Dendritic cell treated with granulocyte-macrophage colony-stimulating factor and Interleukin-4, amounts not matched to agents 40 ng/mL and 50 ng/mL, for 4 days (primary cell): Measurements from ENCODE around the gene SLC27A3.

ENCODE experiments used
- H3K27ac Mint-ChIP-seq: one replicate; pipeline ENCODE4 v1.8.0; 2022; ENCODE audit warnings: mild to moderate bottlenecking, mixed read lengths
- H3K27me3 Mint-ChIP-seq: one replicate; pipeline ENCODE4 v1.8.0; 2022; ENCODE audit warnings: mild to moderate bottlenecking, mixed read lengths
- H3K36me3 Mint-ChIP-seq: one replicate; pipeline ENCODE4 v1.8.0; 2022; ENCODE audit warnings: low read depth, mixed read lengths
- H3K4me1 Mint-ChIP-seq: one replicate; pipeline ENCODE4 v1.8.0; 2022; ENCODE audit warnings: low read depth, mixed read lengths
- H3K4me3 Mint-ChIP-seq: one replicate; pipeline ENCODE4 v1.8.0; 2022; ENCODE audit warnings: mild to moderate bottlenecking, moderate library complexity, mixed read lengths
- H3K9me3 Mint-ChIP-seq: one replicate; pipeline ENCODE4 v1.8.0; 2022; ENCODE audit warnings: mixed read lengths
- intact Hi-C: fragments of 100-400 bp; cut with micrococcal nuclease; formaldehyde crosslinking; loops from one replicate; pipeline ENCODE4 v1.15.0; 2022

The SLC27A3 gene

DNA sequence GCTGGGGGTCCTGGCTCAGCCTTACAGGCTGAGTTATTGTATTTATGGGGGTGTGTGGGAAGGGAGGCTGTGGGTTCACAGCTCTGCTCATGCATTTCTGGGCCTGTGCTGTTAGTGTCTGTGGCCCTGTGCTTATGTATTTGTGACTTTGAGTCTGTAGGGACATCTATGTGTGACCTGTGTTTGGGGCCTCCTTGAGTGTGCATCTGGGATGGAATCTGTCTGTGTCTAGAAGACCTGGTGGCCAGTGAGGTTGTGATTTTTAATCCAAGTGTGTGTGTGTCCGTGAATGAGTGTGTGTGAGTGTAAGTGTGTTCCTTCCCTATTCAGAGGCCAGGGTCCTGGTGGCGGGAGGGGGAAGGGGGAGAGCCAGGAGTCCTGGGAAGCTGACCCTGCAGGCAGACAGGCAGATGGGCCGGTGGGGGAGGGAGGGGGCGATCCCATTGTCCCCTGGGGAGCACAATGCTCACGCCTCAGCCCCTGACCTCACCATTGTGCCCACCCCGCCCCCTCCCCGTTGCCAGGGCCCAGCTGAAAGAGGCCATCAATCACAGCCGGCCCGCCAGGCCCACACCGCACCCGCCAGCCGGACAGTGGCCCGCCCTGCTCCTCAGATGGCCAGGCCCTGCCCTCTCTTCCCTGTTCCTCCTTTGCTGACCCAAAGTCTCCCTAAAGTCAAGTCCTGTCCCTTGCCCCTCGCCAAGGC, 19.6 kb downstream of the SLC27A3 start:
- intact Hi-C loops = loop anchor here (10.0 kb wide), 1 partner anchor 150 kb away; the partner anchor contains the start of gene DENND4B
- no peak overlapping the region for H3K4me3 Mint-ChIP-seq
- no peaks in the 10 kb centered on the region for H3K9me3 Mint-ChIP-seq
- peaks cover 7% of the 10 kb centered on the region for H3K36me3 Mint-ChIP-seq
- H3K4me1 Mint-ChIP-seq = peaks cover 63% of the 10 kb centered on the region
- no peaks in the 10 kb centered on the region for H3K27me3 Mint-ChIP-seq
- peak overlapping the region; percentile 76 for H3K27ac Mint-ChIP-seq

- Mint-ChIP-seq H3K36me3 (peaks cover 13% of the 10 kb centered on the region), H3K4me3 (no peak overlapping the region), H3K4me1 (peaks cover 57% of the 10 kb centered on the region), H3K9me3 (no peaks in the 10 kb centered on the region), H3K27ac (peak overlapping the region; percentile 76), H3K27me3 (no peaks in the 10 kb centered on the region)
- intact Hi-C loops = loop anchor here (10.0 kb wide), 1 partner anchor 149 kb away; the partner anchor contains the start of gene DENND4B
These were observed 20.2 kb downstream of the SLC27A3 start for GRCh38 chr1:153795330-153795837.

GRCh38 chr1:153795934-153796785, 21.0 kb downstream of the SLC27A3 start:
- H3K4me1 Mint-ChIP-seq = peaks cover 56% of the 10 kb centered on the region
- peak overlapping the region; percentile 25 for H3K27ac Mint-ChIP-seq
- H3K9me3 Mint-ChIP-seq = no peaks in the 10 kb centered on the region
- intact Hi-C loops = loop anchor here (2.0 to 10.0 kb wide), 2 partner anchors 149 to 191 kb away; partner anchors contain the start of genes DENND4B and RAB13
- no peak overlapping the region for H3K4me3 Mint-ChIP-seq
- H3K27me3 Mint-ChIP-seq = no peaks in the 10 kb centered on the region
- peaks cover 21% of the 10 kb centered on the region for H3K36me3 Mint-ChIP-seq

DNA sequence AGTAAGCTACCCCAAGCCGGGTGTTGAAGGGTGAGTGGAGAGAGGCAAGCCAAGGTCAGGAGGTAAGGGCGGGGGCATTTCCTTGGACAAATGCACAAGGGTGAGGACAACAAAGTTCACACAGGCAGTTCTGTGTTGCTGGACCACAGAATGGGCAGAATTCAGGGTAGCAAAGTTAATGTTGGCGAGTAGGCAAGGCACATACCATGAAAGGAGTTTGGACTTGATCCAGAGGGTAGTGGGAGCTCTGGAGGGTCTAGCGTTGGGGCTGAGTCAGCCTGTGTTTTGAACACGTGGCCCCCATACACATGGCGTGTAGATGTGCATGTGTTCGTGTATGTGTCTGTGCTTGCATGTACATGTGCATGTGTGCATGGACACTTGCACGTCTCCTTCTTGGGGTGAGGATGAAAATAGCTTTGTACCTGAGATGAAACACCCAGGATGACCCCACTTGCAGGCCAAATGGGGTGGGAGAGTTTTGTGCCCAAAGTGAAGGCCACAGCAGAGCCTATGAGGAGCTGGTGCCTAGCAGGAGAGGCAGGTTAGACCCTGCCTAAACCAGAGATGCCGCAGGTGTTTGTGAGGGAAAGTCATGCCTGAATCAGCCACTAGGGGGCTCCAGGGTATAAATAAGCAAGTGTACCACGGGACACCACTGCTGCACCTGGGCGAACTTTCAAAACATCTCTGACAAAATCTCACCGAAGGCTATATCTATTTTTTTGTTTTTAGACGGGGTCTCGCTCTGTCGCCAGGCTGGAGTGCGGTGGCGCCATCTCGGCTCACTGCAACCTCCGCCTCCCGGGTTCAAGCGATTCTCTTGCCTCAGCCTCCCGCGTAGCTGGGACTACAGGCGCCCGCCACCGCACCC, 21.8 kb downstream of the SLC27A3 start:
- intact Hi-C loops = loop anchor here (2.0 to 10.0 kb wide), 2 partner anchors 148 to 190 kb away; partner anchors contain the start of genes DENND4B and RAB13
- no peak overlapping the region for H3K4me3 Mint-ChIP-seq

GRCh38 chr1:153798468-153798780, 23.2 kb downstream of the SLC27A3 start:
- intact Hi-C loops = loop anchor here (10.0 kb wide), 1 partner anchor 146 kb away; the partner anchor contains the start of gene DENND4B
- H3K9me3 Mint-ChIP-seq = no peaks in the 10 kb centered on the region
- no peak overlapping the region for H3K4me3 Mint-ChIP-seq
- peak overlapping the region; percentile 37 for H3K27ac Mint-ChIP-seq
- H3K27me3 Mint-ChIP-seq = peaks cover 1% of the 10 kb centered on the region
- peaks cover 43% of the 10 kb centered on the region for H3K36me3 Mint-ChIP-seq
- H3K4me1 Mint-ChIP-seq = peaks cover 57% of the 10 kb centered on the region

More for the DNA sequence above, 21.8 kb downstream of the SLC27A3 start:
- peaks cover under 1% of the 10 kb centered on the region for H3K27me3 Mint-ChIP-seq
- no peaks in the 10 kb centered on the region for H3K9me3 Mint-ChIP-seq
- peaks cover 56% of the 10 kb centered on the region for H3K4me1 Mint-ChIP-seq
- H3K36me3 Mint-ChIP-seq = peaks cover 30% of the 10 kb centered on the region
- H3K27ac Mint-ChIP-seq = peak overlapping the region; percentile 25

GRCh38 chr1:153799016-153799415, 23.8 kb downstream of the SLC27A3 start:
- Mint-ChIP-seq H3K36me3 (peaks cover 49% of the 10 kb centered on the region), H3K4me3 (no peak overlapping the region), H3K27me3 (peaks cover 1% of the 10 kb centered on the region), H3K9me3 (no peaks in the 10 kb centered on the region), H3K4me1 (peaks cover 60% of the 10 kb centered on the region), H3K27ac (no peak overlapping the region)
- intact Hi-C loops = loop anchor here (10.0 kb wide), 1 partner anchor 146 kb away; the partner anchor contains the start of gene DENND4B

DNA sequence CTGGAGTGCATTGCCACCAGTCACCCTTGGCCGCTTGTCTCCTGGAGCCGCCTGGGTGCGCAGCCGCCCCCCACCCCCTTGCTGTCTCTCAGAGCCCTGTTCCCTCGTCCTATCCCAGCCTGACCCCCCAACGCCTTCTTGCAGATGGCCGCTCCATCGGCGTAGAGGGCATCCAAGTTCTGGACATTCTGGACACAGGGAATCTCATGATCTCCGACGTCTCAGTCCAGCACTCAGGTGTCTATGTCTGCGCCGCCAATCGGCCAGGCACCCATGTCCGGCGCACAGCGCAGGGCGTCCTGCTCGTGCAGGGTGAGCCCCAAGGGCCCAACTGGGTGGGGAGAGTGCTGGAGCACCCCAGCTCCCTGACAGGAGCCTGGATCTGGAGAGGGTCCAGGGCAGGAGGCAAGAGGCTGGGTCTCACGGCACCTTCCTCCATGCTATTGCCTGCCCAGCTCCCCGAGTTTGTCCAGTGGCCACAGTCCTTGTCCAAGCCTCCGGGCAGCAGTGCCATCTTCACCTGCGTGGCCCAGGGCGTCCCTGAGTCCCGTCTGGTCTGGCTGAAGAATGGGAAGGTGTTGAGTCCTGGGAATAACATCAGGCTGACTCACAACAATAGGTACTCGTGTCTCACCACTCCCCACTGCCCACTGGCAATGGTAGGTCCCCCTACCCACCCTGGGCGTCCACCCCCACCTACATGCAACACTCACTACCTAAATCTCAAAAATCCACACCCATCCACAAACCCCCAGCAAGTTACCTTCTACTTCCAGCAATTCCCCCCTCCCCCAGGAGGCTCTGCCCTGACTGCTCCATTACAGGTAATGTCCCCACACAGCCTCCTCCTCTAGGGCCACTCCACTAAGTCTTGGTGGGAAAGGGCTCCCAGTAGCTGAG, 24.6 kb downstream of the SLC27A3 start:
- intact Hi-C loops = loop anchor here (10.0 kb wide), 2 partner anchors 125 to 145 kb away; partner anchors contain the start of genes DENND4B and GATAD2B
- peaks cover 50% of the 10 kb centered on the region for H3K36me3 Mint-ChIP-seq
- no peaks in the 10 kb centered on the region for H3K9me3 Mint-ChIP-seq
- H3K4me3 Mint-ChIP-seq = no peak overlapping the region
- no peak overlapping the region for H3K27ac Mint-ChIP-seq
- H3K4me1 Mint-ChIP-seq = peaks cover 59% of the 10 kb centered on the region
- peaks cover 1% of the 10 kb centered on the region for H3K27me3 Mint-ChIP-seq

GRCh38 chr1:153800516-153800915, 25.3 kb downstream of the SLC27A3 start:
- no peaks in the 10 kb centered on the region for H3K9me3 Mint-ChIP-seq
- H3K4me1 Mint-ChIP-seq = peaks cover 59% of the 10 kb centered on the region
- H3K27me3 Mint-ChIP-seq = peaks cover 1% of the 10 kb centered on the region
- intact Hi-C loops = loop anchor here (10.0 kb wide), 1 partner anchor 124 kb away; the partner anchor contains the start of gene GATAD2B
- peak overlapping the region; percentile 76 for H3K27ac Mint-ChIP-seq
- H3K36me3 Mint-ChIP-seq = peaks cover 50% of the 10 kb centered on the region
- H3K4me3 Mint-ChIP-seq = no peak overlapping the region

DNA sequence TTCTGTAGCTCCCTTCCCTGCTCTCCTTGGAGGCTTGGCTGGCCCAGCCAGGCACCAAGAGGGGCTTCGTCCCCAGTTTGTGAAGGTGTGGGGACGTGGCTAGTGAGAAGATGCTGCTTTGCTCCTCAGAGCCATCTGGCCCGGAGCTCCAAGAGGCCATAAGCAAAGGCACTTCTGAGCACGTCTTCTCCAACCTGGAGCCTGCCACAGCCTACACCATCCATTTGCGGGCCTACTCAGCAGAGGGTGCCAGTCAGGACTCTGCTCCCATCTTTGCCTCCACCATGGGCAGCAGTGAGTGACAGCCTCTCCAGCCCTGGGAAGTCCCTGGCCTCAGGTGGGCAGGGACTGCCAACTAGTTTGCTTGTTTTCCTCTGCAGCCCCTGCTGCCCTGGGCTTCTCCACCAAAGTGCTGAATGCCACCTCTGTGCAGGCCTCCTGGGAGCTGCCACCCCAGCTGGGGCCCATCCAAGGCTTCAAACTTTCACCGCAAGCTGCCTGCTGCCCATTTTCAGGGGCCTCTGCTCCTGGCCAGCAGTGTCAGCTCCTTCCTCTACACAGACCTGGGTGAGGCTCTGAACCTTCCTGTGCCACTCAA, 25.9 kb downstream of the SLC27A3 start:
- peaks cover 65% of the 10 kb centered on the region for H3K4me1 Mint-ChIP-seq
- intact Hi-C loops = loop anchor here (10.0 kb wide), 1 partner anchor 124 kb away; the partner anchor contains the start of gene GATAD2B
- H3K27ac Mint-ChIP-seq = peak overlapping the region; percentile 76
- no peaks in the 10 kb centered on the region for H3K9me3 Mint-ChIP-seq
- peaks cover 50% of the 10 kb centered on the region for H3K36me3 Mint-ChIP-seq
- peaks cover 1% of the 10 kb centered on the region for H3K27me3 Mint-ChIP-seq
- H3K4me3 Mint-ChIP-seq = no peak overlapping the region

- Mint-ChIP-seq H3K27ac (peak overlapping the region; percentile 76), H3K36me3 (peaks cover 56% of the 10 kb centered on the region), H3K4me1 (peaks cover 66% of the 10 kb centered on the region), H3K9me3 (no peaks in the 10 kb centered on the region), H3K27me3 (peaks cover 1% of the 10 kb centered on the region), H3K4me3 (no peak overlapping the region)
- intact Hi-C loops = loop anchor here (10.0 kb wide), 1 partner anchor 123 kb away; the partner anchor contains the start of gene GATAD2B
These were observed 26.8 kb downstream of the SLC27A3 start for GRCh38 chr1:153801786-153802697.

GRCh38 chr1:153803470-153804056, 28.4 kb downstream of the SLC27A3 start:
- H3K4me1 Mint-ChIP-seq = peaks cover 72% of the 10 kb centered on the region
- H3K9me3 Mint-ChIP-seq = no peaks in the 10 kb centered on the region
- intact Hi-C loops = loop anchor here (2.0 to 10.0 kb wide), 2 partner anchors 13 to 121 kb away; partner anchors contain the start of gene GATAD2B
- H3K27me3 Mint-ChIP-seq = peaks cover 1% of the 10 kb centered on the region
- H3K4me3 Mint-ChIP-seq = peak overlapping the region; percentile 27
- H3K36me3 Mint-ChIP-seq = peaks cover 71% of the 10 kb centered on the region
- H3K27ac Mint-ChIP-seq = peak overlapping the region; percentile 76
